Hematopoietic multipotent progenitor cell treated with erythropoietin and hydrocortisone succinate and interleukin-3 and kit ligand, for 17 days (in vitro differentiated cells): ENCODE measurements around the gene NMNAT3.
"Not testable (repeated sequence)": the region's sequence is repeated elsewhere in the genome, so short reads cannot be mapped to it uniquely, and the experiment has no call there.

Experiments
- DNase-seq: peaks from one replicate; pipeline ENCODE4 v3.0.0-alpha.2; 2015; ENCODE audit warnings: low spot score

The NMNAT3 gene

GRCh38 chr3:139634111-139634635, 43.6 kb downstream of the NMNAT3 start:
- DNase-seq, result no peak

DNA sequence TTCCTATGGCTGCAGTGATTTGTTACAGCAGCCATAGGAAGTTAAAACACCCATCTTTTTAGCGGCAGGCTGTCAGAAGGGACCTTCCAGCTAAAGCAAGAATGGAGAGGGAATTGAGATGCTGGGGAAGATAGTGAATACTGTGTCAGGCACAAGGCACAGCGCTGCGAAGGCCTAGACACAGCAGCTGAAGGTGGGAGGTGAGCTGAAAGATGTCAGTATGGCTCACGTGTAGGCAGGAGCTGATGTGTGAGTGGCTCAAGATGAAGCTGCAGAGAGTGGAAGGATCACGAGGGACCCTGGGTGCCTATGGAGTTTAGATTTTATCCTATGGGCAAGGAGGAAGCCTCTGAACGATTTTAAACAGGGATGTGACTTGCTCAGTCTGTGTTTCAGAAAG, 44.3 kb downstream of the NMNAT3 start:
- no peak for DNase-seq

- DNase-seq, result no peak
Observed at GRCh38 chr3:139630542-139630941, 47.2 kb downstream of the NMNAT3 start.

DNA sequence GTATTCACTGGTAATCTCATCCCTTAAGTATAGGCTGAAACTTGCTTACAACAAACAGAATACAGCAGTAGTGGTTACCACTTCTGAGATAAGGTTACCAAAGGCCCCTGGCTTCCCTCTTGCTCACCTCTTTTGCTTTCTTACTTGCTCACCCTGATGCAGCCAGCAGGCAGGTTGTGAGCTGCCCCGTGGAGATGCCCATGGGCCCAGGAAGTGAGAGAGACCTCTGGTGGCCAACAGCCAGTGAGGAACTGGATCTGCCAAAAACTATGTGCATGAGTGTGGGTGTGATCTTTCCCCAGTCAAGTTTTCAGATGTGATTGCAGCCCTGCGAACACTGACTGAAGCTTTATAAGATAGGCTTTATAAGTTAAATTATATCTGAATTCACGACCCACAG, 48.7 kb downstream of the NMNAT3 start:
- no peak for DNase-seq

GRCh38 chr3:139627759-139628158, 50.0 kb downstream of the NMNAT3 start:
- DNase-seq, result no peak

DNA sequence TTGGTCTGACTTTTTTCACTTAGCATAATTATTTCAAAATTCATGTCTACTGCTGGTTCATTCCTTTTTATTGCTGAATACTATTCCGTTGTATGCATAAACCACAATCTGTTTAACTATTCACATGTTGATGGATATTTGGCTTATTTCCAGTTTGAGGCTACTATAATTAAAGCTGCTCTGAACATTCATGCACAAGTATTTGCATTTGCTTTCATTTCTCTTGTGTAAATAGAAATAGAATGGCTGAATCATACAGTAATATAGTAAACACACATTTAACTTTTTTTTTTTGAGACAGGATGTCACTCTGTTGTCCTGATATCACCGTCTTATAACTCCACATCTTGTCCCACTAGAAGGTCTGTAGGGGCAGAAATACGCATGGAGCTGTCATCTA, 57.3 kb downstream of the NMNAT3 start:
- DNase-seq, result no peak

DNA sequence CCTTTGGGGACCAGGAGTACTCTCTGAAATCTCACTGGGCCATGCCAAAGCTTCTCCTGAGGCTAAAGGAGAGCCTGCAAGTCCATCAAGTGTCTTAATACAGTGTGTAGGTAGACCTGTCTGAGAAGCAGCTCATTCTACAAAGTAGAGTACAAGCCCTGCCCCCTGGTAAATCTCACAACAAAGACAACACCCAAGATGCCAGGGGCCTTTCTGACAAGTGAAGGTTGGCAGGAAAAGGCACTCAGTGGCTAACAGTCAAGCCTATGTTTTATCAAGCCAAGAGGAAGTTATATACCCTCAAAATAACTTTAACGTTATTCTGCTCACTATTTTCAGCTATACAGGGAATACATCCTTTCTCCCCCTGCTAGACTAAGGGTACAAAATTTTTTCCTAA, 58.3 kb downstream of the NMNAT3 start:
- DNase-seq, result no peak

DNA sequence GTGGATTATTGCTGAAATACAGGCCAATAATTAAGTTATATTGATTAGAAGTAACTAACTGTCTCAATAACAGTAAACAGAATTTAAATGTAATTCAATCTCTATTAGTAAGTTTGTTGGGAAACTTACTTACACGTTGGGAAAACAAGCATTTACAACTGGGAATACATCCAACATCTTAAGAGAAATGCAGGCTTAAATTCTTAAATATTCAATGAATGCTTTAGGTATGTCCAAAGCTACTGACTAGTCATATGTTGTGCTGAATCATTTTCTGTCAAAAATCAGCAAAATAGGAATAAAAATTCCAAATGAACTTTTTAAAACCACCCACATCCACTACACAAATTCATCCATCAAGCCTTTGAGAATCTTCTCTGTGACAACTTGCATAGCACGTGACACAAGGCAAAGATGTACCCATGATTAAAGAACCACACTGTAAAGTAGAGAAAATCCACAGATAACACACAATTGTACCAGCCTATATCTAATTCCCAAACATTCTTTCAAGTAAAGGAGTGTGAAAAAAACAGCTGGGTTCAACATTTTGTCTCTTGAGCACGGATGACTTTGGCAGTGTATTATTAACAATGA, 60.0 kb downstream of the NMNAT3 start:
- no peak for DNase-seq

DNA sequence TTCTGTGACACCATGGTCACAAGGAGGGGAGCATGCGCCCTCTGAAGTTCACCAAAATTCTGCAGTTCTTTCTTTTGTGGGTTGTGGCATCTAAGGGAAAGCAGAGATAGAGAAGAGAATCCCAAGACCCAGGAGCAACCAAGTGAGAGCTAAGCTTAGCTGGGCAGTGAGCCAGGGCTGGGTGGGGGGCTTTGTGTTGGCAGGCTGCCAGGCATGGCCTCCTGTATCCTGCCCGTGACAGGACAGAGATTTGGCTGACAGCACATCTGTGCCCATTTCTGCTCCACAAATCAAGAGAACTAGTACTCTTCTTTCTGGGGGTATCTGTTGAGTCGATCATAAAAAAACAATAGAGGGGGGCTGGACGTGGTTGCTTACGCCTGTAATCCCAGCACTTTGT, 66.2 kb downstream of the NMNAT3 start:
- DNase-seq, result no peak

DNA sequence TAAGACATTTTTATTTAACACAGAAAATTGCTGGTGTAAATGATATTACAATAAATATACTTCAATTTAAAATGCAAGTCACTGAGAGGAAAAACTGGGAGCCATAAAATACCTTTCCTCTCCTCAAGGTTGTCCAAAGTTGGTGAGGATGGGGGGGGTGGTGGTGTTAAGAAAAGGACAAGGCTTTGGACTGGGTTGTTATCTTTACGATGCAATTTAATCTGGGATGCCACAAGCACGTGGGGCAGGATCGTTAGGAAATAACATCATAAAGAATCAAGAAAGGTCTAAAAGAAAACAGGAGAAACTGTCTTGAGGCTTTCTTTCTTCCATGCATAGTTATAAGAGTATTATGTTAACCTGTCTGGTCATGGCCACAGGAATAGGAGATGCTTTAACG, 66.9 kb downstream of the NMNAT3 start:
- DNase-seq, result no peak

DNA sequence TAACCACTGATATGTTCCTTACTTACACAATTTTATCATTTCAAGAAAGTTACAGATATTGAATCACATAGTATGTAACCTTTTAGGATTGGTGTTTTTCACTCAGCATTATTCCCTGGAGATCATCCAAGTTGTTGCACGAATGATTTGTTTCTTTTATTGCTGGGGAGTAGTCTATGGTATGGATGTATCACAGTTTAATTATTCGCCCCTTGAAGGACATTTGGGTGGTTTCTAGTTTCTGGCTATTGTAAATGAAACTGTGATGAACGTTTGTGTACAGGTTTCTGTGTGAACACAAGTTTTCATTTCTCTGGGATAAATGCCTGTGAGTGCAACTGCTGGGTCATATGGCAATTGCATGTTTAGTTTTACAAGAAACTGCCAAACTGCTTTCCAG, 68.8 kb downstream of the NMNAT3 start:
- no peak for DNase-seq

- DNase-seq, result no peak
Observed at GRCh38 chr3:139608108-139608380, 69.7 kb downstream of the NMNAT3 start.

DNA sequence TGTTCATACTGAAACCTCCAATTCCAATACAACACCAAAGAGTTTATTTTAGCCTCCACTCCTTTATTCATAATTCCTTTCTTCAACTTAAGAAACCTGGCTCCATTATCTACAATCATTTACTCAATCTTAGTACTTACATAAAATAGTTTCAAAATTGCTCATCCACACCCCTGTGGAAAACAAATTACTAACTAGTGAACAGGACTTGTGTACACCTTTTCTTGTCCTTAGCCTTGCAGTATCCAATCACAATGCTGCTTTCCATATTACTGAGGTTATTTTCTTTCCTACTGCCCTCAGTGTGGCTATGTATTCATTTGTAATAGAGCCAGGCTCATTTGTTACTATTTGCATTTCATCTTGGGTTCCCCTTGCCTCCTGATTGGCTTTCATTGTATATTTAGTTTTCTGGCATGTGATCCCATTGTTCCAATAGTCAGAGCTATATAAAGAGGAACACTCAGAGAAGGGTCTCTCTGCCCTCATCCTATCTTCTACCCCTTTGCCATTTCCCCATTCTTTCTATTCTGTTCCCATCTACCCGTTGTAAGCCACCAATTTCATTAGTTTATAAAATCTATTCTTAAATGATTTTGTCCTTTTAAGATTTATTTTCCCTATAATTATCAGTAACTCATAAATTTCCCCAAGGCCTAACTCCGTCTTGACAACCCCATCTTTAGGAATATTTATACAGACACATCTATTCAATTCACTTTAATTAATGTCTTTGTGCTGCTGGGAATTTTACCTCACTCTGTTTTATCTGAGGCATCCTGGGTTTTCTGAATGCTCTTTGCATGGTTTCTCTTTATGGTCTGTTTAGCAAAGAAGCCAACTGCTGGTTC, 70.3 kb downstream of the NMNAT3 start:
- DNase-seq, result no peak

GRCh38 chr3:139602003-139602402, 75.8 kb downstream of the NMNAT3 start:
- DNase-seq, result no peak

DNA sequence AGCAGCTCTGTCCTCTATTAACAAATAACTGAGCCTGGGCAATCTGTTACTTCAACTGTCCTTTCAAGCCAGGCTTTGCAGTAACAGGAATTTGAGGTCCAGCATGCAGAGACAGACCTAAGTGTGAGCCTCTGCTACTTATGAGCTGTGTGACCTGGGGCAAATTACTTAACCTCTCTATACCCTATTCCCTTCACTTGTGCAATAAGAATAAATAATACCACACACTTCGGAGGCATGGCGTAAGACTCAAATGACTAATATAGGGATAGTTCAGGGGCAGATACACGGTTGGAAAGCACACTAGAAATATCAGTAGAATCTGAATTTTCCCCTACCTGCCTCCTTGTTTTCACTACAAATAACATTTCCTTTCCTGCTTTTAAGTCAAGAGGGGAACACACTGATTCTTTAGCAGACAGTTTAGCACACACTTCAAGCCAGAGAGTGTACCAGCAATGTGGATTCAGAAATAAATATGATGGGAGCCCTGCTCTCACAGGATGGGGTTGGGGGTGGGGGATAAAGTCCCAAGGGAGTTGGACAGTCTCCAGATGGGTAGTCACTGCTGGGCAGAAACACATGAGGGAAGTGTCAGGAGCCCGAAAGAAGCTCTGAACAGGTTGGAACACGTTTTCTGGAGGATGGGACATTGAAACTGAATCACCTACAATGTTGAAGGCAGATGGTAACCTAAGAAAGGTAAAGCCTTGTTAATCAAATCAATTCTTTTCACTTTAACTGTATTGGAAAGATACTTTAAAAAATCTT, 76.4 kb downstream of the NMNAT3 start:
- DNase-seq, result no peak

GRCh38 chr3:139597947-139598346, 79.8 kb downstream of the NMNAT3 start:
- no peak for DNase-seq

DNA sequence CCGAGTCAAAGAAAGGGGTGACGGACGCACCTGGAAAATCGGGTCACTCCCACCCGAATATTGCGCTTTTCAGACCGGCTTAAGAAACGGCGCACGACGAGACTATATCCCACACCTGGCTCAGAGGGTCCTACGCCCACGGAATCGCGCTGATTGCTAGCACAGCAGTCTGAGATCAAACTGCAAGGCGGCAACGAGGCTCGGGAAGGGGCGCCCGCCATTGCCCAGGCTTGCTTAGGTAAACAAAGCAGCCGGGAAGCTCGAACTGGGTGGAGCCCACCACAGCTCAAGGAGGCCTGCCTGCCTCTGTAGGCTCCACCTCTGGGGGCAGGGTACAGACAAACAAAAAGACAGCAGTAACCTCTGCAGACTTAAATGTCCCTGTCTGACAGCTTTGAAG, 86.6 kb downstream of the NMNAT3 start:
- DNase-seq, result not testable (repeated sequence)

GRCh38 chr3:139588450-139588849, 89.3 kb downstream of the NMNAT3 start:
- DNase-seq, result peak; percentile 7

DNA sequence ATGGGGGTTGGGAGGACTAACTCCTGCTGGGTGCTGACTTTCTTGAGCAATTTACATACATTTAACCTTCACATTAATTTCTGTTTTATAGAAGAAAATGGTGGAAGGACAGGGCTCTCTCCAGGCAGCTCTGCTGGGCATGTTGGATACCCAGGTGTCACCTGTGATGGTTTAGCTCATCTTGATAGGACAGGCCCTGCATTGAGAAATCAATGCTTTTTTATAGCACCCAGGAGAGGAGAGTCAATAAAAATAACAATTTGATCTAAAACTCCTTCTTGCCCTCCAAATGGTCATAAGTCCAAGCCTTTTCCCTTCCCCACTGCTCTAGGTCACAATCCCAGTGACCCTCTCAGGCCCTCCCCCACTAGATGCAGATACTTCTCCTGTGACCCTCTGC, 90.0 kb downstream of the NMNAT3 start:
- DNase-seq, result no peak

DNA sequence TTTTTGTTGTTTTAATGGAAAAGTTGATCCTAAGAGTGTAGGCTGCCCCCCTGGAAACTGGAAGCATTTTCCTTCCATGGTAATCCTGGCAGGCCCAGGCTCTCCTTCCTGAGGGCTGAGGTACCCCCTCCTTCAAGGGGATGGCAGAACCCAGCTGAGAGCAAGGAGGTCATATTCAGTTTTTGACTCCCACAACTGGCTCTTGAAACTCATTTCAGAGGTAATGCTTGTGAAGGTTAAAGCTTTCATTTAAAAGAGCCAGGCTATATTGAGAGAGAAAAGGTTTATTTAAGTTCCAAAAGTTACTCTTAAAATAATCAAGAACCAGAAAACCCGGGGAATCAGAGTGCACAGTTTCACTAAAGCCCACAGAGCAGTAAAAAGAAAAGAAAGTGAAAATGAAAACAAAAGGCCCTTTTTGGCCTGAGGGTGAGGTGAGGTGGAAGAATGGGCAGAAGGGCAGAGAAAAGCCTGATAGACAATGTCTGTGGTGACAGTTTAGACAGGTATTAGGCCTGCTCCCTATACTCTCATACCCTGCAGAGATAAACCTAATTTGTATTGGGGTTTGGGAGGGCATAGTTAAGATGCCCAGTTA, 91.3 kb downstream of the NMNAT3 start:
- DNase-seq, result no peak

DNA sequence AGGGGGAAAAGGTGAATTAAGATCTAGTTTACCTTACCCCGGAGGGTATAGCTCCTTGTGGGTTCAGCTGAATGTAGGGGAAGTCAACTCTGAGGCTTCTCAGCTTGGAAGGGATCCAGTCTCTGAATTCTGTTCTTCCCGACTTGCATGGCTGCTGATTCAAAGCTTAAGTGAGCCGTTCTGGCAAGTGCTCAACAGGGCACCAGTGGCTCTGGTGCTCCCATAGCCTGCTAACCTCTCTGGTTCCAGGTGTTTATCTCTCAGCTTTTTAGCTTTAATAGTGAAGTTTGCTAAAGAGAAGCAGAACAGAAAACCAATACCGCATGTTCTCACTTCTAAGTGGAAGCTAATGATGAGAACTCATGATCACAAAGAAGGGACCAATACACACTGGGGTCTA, 92.0 kb downstream of the NMNAT3 start:
- no peak for DNase-seq

DNA sequence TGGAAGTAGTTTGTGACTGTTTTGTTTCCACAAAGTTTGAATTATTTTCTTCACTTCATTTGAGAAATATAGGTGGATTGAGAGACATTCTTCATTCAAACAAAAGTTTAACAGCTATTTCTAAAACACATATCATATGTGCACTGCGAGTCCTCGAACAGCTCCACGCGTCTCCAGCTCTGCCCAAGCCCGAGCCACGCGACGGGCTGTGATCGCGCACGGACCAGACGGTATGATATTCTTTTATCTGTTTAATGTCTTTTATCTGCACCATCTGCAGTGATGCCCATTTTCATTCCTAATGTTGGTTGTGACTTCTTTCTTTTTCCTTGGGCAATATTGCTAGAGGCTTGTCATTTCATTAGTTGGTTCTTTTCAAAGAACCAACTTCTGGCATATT, 94.1 kb downstream of the NMNAT3 start:
- DNase-seq, result not testable (repeated sequence)

DNA sequence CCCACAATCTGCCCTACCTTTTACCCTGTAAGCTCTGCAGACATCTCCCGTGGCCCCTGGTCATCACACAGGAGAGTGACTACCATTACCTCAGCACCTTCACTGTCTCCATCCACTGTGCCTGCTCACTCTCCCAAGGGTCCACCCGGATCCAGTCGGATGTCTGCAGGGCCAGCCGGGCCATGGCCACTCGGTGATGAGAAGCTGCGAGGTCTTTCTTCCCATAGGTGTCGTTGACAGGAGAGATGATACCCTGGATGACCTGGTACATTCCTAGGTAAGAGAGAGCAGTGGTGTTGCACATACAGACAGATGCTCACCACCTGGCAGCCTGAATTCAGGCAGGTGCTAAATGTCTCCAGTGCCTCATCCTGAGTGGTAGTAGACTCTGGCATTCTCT, 99.0 kb downstream of the NMNAT3 start:
- no peak for DNase-seq
